Epithelial cell of esophagus (primary cell): ENCODE results near the gene MYH15.

Source experiments
- DNase-seq: peaks from one replicate; pipeline ENCODE4 v3.0.0; 2010; ENCODE audit warnings: low read depth
- H3K4me3 ChIP-seq: 2 replicates; pipeline ENCODE4 v1.5.1; 2011; ENCODE audit warnings: mild to moderate bottlenecking, low read length, control low read depth
- CTCF ChIP-seq: IDR thresholded peaks from 2 replicates; pipeline ENCODE4 v1.5.1; 2011; ENCODE audit warnings: low read depth, mild to moderate bottlenecking, low read length, control low read depth, inconsistent platforms; ENCODE audit not compliant: insufficient read depth; ENCODE audit errors: missing control alignments

Gene MYH15

GRCh38 chr3:108477511-108478147 is 32.8 kb downstream of the MYH15 start:
- H3K4me3 ChIP-seq = no peak overlapping the region

GRCh38 chr3:108475220-108475782 is 35.1 kb downstream of the MYH15 start:
- no peak for TF ChIP-seq CTCF
- DNase-seq = no peak
- H3K4me3 ChIP-seq = no peak overlapping the region

More at GRCh38 chr3:108477511-108478147, 32.8 kb downstream of the MYH15 start:
- peak; percentile 72 for DNase-seq
- TF ChIP-seq CTCF = peak; percentile 78

- H3K4me3 ChIP-seq = no peak overlapping the region
- no peak for TF ChIP-seq CTCF
- no peak for DNase-seq
These were observed 35.8 kb downstream of the MYH15 start for GRCh38 chr3:108474581-108474980.

GRCh38 chr3:108473711-108474110 is 36.7 kb downstream of the MYH15 start:
- no peak overlapping the region for H3K4me3 ChIP-seq
- TF ChIP-seq CTCF = no peak
- DNase-seq = no peak

- DNase-seq = peak; percentile 91
- no peak overlapping the region for H3K4me3 ChIP-seq
- TF ChIP-seq CTCF = no peak
These were observed 38.3 kb downstream of the MYH15 start for GRCh38 chr3:108472001-108472591.

- no peak for TF ChIP-seq CTCF
- H3K4me3 ChIP-seq = no peak overlapping the region
- peak; percentile 21 for DNase-seq
These were observed 39.0 kb downstream of the MYH15 start for GRCh38 chr3:108471426-108471825.
